Endothelial cell (in vitro differentiated cells): ENCODE results near the gene KANK2. TPM values are rescaled to one million over a fixed set of nuclear protein-coding genes. Genes with fewer than 3 reads are reported as not detected.
A peak's percentile ranks its signal among the peaks of the same experiment; 100 is the strongest.

Experiments used
- DNase-seq: peaks from one replicate; pipeline ENCODE4 v3.0.0; 2021; ENCODE audit warnings: low spot score
- H3K27ac Mint-ChIP-seq: one replicate; pipeline ENCODE4 v1.8.0; 2021; ENCODE audit warnings: mixed read lengths, inconsistent platforms; ENCODE audit not compliant: unreplicated experiment
- H3K27me3 Mint-ChIP-seq: one replicate; pipeline ENCODE4 v1.8.0; 2021; ENCODE audit warnings: mild to moderate bottlenecking, moderate library complexity, mixed read lengths, inconsistent platforms; ENCODE audit not compliant: unreplicated experiment
- H3K36me3 Mint-ChIP-seq: one replicate; pipeline ENCODE4 v1.8.0; 2021; ENCODE audit warnings: mild to moderate bottlenecking, low read depth, mixed read lengths, inconsistent platforms; ENCODE audit not compliant: unreplicated experiment
- H3K4me1 Mint-ChIP-seq: one replicate; pipeline ENCODE4 v1.8.0; 2021; ENCODE audit warnings: mild to moderate bottlenecking, mixed read lengths, inconsistent platforms; ENCODE audit not compliant: unreplicated experiment
- H3K4me3 Mint-ChIP-seq: one replicate; pipeline ENCODE4 v1.8.0; 2021; ENCODE audit warnings: mild to moderate bottlenecking, mixed read lengths, inconsistent platforms; ENCODE audit not compliant: unreplicated experiment
- H3K9me3 Mint-ChIP-seq: one replicate; pipeline ENCODE4 v1.8.0; 2021; ENCODE audit warnings: mixed read lengths, inconsistent platforms; ENCODE audit not compliant: unreplicated experiment
- CTCF ChIP-seq: fragments of 200-600 bp; sonication (generic); IDR thresholded peaks from one replicate; pipeline ENCODE4 v1.5.0; 2021; ENCODE audit warnings: antibody characterized with exemption; ENCODE audit not compliant: unreplicated experiment
- total RNA-seq: library from RNA; stranded (reverse); fragmentation: NEBNext Ultra II Directional; extraction: Animal tissue kit (Norgen Biotek cat#: 25700); gene quantifications from one replicate; pipeline ENCODE4 v1.2.1, GENCODE V29; 2021; ENCODE audit not compliant: unreplicated experiment

KANK2 gene
- total RNA-seq, 1 donor from 2014 or later, result 103 TPM

- no peak for TF ChIP-seq CTCF
- H3K36me3 Mint-ChIP-seq, result peaks cover 33% of the 10 kb centered on the region
- peaks cover 22% of the 10 kb centered on the region for H3K27me3 Mint-ChIP-seq
- H3K9me3 Mint-ChIP-seq, result no peaks in the 10 kb centered on the region
- no peak overlapping the region for H3K27ac Mint-ChIP-seq
- H3K4me3 Mint-ChIP-seq, result no peak overlapping the region
- H3K4me1 Mint-ChIP-seq, result peaks cover 14% of the 10 kb centered on the region
- no peak for DNase-seq
These were observed 2.8 kb upstream of the KANK2 start for GRCh38 chr19:11200015-11200574.

- Mint-ChIP-seq H3K27ac (no peak overlapping the region), H3K27me3 (peaks cover 21% of the 10 kb centered on the region), H3K4me1 (peaks cover 14% of the 10 kb centered on the region), H3K36me3 (peaks cover 27% of the 10 kb centered on the region), H3K4me3 (peak overlapping the region; percentile 43), H3K9me3 (no peaks in the 10 kb centered on the region)
- no peak for TF ChIP-seq CTCF
- DNase-seq, result no peak
These were observed 2.2 kb upstream of the KANK2 start for GRCh38 chr19:11199517-11199916.

- Mint-ChIP-seq H3K27me3 (peaks cover 18% of the 10 kb centered on the region), H3K27ac (no peak overlapping the region), H3K9me3 (no peaks in the 10 kb centered on the region), H3K4me1 (peaks cover 14% of the 10 kb centered on the region), H3K4me3 (peak overlapping the region; percentile 37), H3K36me3 (peaks cover 27% of the 10 kb centered on the region)
- no peak for TF ChIP-seq CTCF
- DNase-seq, result no peak
These were observed 1.6 kb upstream of the KANK2 start for GRCh38 chr19:11198769-11199424.

GRCh38 chr19:11198175-11198534 is 810 bp upstream of the KANK2 start:
- peaks cover 18% of the 10 kb centered on the region for H3K27me3 Mint-ChIP-seq
- DNase-seq, result no peak

More at GRCh38 chr19:11198175-11198534, 810 bp upstream of the KANK2 start:
- Mint-ChIP-seq H3K4me3 (peak overlapping the region; percentile 91), H3K27ac (peak overlapping the region; percentile 64), H3K36me3 (peaks cover 26% of the 10 kb centered on the region), H3K9me3 (no peaks in the 10 kb centered on the region), H3K4me1 (peaks cover 14% of the 10 kb centered on the region)
- no peak for TF ChIP-seq CTCF
